NCI-H345 treated with DMSO at 0.1 percent for 48 hours (cell line): Measurements from ENCODE around the gene ADAM33.

ENCODE experiments used
- DNase-seq: peaks from one replicate; lab custom pipeline; 2025; ENCODE audit not compliant: unreplicated experiment; lab: John Stamatoyannopoulos, UW

Gene ADAM33

GRCh38 chr20:3647473-3647872, 34.3 kb downstream of the ADAM33 start:
- DNase-seq, result no peak

- no peak for DNase-seq
These were observed 35.2 kb downstream of the ADAM33 start for GRCh38 chr20:3646651-3647050.

- no peak for DNase-seq
These were observed 35.8 kb downstream of the ADAM33 start for GRCh38 chr20:3646067-3646440.

- DNase-seq, result no peak
These were observed 36.3 kb downstream of the ADAM33 start for GRCh38 chr20:3645309-3646066.

GRCh38 chr20:3640259-3640658, 41.6 kb downstream of the ADAM33 start:
- no peak for DNase-seq

- no peak for DNase-seq
These were observed 46.5 kb downstream of the ADAM33 start for GRCh38 chr20:3635346-3635745.

GRCh38 chr20:3633913-3634478, 47.8 kb downstream of the ADAM33 start:
- no peak for DNase-seq

- DNase-seq, result no peak
These were observed 49.4 kb downstream of the ADAM33 start for GRCh38 chr20:3632311-3633004.

- DNase-seq, result no peak
These were observed 50.3 kb downstream of the ADAM33 start for GRCh38 chr20:3631534-3631933.

GRCh38 chr20:3630429-3630828, 51.4 kb downstream of the ADAM33 start:
- no peak for DNase-seq

GRCh38 chr20:3629893-3630292, 51.9 kb downstream of the ADAM33 start:
- DNase-seq, result no peak

- DNase-seq, result no peak
These were observed 53.1 kb downstream of the ADAM33 start for GRCh38 chr20:3628502-3629314.

- DNase-seq, result no peak
These were observed 54.3 kb downstream of the ADAM33 start for GRCh38 chr20:3627476-3627875.

GRCh38 chr20:3622406-3622805, 59.4 kb downstream of the ADAM33 start:
- no peak for DNase-seq

- DNase-seq, result no peak
These were observed 60.7 kb downstream of the ADAM33 start for GRCh38 chr20:3621111-3621510.
